NK-92 (cell line): ENCODE measurements around the gene ARHGEF7.

Experiments
- DNase-seq: peaks from one replicate; lab custom pipeline; 2025; ENCODE audit not compliant: unreplicated experiment; lab: John Stamatoyannopoulos, UW

Gene ARHGEF7

DNA sequence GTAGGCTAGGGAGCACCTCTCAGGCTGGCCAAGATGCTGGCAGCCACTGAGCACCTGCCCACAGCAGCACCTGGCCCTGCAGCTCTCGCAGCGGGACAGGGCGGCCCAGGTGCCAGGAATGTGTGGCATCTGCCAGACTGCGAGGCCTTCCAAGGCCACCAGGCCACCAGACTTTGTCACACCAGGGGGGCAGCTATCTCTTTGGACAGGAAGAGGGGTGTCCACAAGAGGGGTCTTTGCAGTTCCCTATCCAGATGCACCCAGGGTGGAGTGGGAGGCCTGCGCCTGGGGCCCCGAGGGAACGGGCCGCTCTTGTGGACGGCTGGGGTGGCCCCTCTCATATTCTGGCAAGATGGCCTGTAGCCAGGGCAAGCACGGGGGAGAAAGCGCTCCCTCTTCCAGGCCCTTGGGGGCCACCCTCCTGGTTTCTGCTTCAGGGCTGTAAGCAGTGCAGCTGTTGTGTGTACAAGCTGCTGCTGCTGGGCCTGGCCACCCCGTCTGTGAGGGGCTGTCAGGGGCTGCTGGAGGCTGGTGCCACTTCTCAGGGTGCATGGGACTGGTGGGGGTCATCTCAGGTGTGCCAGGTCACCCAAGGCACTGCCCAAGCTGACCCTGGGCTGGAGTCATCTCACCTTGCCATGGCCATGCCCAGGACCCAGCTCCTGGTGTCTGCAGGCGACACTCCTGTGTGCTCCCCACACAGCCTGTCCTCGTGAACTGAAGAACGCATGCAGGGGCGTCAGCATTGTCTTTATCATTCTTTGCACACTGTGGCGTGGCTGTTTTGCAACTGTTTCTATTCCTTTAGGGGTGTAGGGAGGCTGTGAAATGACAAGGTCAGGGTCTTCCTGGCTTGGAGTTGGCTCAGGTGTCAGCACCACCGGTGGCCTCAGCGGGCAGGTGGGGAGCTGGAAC, 207.1 kb downstream of the ARHGEF7 start:
- DNase-seq, result no peak

DNA sequence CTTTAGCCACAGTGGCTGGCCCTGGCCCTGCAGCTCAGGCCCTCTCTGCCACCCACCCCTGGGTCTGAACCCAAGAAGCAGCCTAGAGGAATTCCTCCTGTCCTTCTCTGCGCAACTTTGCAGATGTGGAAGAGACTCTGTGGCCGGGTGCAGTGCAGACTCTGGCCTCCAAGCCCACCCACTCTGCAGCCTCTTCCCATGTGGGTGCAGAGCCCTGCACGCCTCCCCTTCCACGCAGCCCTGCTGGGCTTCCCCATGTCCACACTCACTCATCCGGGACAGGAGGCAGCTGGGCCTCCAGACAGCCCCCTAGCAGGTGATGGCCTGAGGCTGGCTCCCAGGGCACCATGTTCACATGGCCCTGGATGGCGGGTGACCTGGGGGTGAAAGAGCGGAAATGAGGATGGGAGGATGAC, 207.8 kb downstream of the ARHGEF7 start:
- DNase-seq, result no peak

DNA sequence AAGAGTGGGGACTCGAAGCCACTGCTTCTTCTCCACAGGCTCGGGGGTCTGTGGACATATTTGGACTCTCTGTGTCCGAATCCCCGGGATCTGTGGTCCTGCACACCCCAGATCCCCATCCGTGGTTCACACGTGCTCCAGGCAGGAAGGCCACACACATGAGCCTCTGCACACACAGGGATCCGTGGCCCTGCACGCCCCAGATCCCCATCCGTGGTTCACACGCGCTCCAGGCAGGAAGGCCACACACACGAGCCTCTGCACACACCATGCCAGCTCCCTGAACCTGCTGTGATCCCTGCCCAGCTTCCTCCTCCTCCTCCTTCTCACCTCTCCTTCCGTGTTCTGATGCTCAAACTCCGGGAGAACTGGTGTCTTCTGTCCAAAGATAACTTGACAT, 208.4 kb downstream of the ARHGEF7 start:
- DNase-seq, result no peak

DNA sequence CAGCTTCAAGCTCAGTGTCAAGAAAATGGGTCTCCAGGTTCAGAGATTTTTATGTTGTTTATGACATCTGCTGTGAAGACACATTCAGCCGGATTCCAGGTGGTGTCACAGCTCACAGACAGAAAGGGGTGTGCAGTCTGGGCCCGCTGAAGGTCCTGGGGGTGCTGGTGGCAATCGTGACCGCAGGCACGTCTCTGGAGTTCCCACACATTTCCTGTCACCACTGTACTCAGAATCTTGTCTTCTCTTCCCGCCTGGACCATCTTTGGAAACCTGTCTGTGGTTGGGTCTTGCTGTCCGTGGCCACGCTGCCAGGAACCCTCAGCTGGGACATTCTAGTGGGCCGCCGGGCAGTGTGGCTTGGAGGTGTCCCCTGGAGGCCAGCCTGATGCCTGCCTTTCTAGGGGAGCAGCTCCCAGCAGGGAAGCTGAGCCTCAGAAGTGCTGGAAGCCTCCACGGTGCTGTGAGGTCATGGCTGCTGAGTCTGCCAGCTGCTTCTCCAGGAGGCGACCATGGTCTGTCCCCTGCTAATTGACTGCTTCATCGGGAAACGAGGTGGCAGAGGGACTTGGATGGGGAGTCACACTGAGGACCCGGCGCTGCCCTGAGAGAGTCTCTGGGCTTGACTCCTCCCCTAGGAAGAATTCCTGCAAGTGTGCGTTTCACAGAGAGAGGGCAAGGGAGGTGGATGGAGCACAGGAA, 209.0 kb downstream of the ARHGEF7 start:
- DNase-seq, result no peak

DNA sequence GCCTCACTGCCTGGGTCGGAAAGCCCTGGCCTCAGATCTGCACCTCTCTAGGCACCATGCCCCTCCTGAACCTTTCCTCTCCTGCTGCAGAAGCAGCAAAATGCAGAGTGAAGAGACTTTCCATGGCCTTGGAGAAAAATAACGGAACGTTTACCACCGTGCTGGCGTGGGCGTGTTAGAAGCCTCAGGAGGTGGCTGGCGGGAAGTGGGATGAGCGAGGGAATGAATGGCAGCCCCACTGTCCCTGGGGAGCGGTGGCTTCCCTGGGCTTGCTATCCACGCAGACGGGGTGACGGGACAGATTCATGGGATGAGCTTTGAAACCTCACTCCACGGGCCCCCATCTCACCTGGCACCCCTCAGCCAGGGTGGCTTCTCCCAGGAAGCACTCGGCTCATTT, 209.6 kb downstream of the ARHGEF7 start:
- no peak for DNase-seq

DNA sequence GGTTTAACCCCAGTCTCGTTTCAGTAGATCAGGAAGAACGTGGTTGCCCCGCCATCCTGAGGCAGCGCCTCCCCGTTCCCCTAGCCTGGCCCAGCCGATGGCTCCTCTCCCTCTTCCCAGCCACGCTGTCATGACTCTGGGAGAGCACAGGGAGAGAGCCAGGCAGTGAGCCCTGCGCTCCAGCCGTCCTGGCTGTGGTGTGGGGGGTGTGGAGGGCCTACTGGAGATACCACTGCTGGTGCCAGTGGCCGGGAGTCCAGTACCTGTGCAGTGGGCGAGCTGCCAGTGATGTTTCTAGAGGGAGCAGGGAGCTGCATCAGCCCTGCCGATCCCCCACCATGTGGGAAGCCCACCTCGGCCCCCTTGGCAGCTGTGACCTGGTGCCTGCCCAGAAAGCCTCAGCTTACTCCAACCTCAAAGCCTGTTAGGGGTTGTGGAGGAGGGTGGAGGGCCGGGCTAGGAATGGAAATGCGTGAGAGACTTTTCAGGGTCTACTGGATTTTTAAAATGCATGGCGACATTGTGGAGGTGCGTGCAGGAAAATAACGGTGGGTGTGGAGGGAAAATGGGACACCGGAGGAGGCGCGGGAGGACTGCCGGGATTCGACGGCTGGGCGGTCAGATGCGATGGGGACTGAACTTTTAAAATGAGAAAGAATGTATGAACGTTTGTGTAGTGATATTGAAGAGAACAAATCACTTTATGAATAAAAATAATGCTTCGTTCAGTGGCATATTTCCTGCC, 210.2 kb downstream of the ARHGEF7 start:
- no peak for DNase-seq

DNA sequence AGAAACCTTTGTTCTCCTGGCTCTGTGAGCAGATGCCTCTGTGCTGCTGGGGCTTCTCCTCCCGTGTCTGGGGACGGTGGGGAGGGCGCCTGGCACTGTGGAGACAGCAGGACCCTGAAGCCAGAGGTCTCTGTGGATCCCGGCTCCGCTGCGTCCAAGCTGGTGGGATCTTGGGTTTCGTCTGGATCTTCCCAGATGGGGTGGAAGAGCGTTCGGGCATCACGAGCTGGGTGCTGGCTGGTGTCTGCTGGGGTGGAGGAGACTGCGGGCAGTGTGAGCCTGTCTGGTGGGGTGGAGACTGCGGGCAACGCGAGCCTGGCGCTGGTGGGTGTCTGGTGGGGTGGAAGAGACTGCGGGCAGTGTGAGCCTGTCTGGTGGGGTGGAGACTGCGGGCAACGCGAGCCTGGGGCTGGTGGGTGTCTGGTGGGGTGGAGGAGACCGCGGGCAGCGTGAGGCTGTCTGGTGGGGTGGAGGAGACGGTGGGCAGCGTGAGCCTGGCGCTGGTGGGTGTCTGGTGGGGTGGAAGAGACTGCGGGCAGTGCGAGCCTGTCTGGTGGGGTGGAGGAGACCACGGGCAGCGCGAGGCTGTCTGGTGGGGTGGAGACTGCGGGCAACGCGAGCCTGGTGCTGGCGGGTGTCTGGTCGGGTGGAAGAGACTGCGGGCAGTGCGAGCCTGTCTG, 211.0 kb downstream of the ARHGEF7 start:
- no peak for DNase-seq

DNA sequence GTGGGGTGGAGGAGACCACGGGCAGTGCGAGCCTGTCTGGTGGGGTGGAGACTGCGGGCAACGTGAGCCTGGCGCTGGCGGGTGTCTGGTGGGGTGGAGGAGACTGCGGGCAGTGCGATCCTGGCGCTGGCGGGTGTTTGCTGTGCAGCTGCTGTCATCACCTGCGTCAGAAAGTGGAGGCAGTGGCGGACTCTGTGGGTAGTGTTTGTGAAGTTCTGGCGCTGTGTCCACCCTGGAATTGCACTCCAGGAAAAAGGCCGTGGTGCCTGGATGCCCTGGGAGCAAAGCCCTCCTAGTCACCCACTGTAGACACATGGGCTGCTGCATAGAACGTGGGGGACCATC, 211.5 kb downstream of the ARHGEF7 start:
- DNase-seq, result no peak

DNA sequence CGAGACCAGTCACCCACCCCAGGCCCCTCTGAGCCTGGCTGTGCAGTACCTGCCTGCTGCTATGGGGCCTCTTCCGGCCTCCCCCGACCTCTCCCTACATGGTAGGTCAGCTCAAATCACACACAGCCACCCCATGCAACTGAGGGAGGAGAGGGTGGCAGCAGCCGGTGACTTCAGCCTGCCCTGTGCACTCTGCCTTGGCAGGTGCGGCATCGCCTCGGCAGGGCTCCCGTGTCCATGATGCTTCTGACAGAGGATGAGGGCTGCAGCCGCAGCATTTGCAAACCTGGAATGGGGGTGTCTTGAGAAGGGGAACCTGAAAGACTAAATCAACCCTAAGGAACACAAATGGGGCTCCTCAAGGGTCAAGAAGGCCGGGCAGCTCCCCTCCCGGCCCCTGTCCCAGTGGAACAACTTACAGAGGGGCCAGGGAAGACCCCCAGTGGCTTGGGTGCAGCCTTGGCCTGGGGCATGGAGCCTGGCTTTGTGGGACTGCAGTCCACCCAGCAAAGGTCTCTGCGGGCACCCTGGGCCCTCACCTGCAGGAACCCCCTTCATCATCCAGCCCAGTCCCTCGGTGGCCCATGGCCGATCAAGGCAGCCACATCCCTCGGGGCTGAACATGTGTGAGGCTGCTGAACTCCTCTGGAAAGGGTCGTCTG, 212.0 kb downstream of the ARHGEF7 start:
- no peak for DNase-seq

DNA sequence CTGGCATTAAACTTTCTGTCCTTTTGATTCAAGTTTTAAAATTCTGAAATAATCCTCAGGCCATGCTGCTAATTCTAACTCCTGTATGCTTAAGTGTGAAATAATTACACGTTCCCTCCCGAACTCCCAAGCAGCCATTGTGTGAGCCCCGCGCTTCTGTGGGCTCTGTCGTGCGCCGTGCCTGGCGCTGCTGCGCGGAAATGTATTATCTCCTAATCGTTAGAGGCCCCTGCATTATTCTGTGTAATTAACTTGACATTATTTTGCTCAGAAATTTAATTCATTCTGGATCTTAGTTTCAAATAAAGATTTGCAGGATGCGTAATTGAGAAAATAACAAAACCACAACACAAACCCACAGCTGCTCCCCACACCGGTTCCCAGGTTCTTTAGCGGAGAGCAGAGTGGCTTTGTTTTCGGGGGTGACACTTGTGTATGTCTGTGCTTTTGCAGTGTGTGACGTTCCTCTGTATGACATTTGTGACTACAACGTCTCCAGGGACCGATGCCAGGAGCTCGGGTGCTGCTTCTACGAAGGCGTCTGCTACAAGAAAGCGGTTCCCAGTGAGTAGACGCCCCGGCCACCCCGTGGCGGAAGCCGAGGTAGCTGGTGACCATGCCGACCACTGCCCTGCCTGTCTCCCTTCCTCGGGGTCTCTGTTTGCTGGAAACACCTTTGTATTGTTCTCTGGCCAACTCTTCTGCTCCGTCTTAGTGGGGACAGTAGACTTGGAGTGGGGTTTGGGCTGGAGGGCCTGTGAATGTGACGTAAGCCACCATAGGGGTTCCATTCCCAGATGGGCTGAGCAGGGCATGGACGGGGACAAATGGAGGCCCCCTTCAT, 212.8 kb downstream of the ARHGEF7 start:
- no peak for DNase-seq

DNA sequence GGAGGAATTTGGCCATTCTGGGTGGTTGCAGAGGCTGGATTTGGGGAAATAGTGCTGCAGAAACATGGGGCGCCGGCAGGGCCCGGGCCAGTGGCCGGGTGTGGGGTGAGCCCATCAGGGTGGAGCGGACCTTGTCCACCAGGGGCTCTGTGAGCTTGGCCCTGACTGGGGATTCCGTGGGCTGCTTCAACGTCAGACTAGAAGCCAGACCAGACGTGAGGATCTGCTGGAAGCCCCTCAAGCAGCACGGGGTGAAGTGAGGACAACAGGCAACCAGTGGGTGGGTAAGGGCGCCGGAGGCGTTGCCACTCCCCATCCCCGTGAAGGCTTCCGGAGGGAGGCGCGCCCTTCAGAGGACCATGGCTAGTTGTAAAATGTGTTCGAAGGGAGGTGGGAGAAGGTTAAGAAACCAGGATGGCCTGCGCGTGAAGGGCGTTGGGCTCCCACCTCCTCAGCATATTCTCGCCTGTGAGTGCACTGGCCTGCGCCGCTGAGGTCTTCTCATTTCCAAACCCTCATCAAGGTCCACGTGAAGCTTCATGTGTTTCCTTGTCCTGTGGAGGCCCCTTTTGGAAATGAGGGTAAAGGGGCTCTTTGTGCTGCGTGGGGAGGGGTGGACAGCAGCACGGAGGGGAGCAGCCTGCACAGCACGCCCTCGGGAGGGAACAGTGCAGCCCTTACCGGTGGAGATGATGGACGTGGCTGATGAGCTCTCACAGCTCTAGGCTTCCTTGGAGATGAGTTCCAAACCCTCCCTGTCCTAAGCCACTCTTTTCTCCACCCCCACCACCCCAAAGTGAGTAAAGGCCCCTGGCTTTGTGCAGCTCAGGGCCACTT, 213.7 kb downstream of the ARHGEF7 start:
- no peak for DNase-seq

DNA sequence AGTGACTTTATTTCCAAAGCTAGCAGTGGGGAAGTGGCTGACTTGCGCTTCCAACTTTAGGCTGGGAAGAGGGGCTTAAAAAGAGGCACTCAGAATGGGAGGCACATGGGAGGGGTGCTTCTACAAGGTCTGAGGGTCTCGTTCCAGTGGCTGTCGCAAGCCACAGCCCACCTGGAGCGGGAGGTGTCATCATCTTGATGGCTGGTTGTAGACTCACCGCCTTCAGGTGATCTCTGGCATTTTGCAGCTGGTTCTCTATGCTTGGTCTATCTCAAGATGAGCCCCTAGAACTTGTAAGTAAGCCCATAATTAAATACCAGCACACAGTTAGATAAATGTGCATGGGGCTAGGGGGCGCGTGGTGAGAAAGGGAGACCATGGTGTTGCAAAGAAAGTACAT, 214.5 kb downstream of the ARHGEF7 start:
- DNase-seq, result no peak

DNA sequence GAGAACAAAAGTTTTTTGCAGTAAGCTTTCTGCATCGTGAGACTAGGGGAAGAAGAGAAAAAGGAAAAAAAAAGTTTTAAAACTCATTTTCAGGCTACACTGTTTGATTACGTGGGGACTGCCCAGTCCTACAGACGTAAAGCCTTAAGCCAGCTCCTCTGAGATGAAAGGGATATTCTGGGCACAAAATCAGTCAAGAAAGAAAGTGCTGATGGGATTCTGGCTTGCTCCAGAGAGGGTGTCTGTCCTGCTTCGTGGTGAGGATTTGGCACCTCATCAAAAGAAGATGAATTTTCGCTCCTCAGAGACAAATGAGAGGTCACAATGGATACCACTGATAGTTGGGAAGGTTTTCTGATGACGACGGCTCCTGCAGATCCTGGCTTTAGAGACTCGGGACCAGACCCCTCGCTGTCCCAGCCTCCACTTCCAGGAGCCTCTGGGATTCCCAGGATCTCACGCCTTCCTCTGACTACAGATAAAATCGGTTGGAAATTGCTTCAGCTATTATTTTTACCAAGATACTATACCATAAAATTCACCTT, 215.0 kb downstream of the ARHGEF7 start:
- DNase-seq, result no peak

DNA sequence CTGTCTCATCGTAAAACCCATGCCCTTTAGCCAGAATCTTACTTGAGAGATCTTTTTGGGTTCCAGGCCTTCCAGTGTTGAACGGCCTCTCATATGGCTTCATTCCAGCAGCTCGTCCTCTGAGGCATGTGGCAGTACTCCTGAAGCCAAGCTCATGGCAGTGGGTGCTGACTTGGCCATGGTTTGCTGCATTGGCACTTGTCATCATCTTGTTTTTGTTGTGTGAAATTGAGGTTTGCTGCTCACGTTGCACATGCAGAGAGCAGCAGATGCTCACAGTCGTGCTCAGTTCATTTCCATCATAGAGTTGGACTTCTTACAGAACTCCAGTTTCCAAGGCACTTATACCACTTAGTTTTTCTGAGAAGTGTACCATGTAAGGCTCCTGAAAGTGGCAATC, 220.2 kb downstream of the ARHGEF7 start:
- no peak for DNase-seq

DNA sequence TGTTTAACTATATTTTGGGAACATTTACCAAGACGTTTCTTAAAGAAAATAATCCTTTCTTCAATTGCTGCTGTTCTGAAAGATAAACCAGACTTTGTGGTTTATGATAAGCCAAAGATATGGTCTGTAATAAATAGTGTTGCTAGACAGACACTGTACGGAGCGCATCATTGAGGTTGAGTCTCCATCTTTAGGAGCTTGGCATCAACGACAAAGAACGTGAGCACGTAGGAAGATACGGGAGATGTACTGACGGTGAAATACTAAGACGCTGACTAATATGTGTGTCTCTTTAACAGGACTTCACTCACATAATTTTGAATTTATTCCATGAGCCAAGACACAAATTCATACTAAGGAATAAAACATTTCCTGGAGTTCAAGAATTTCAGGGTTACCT, 221.6 kb downstream of the ARHGEF7 start:
- DNase-seq, result no peak

DNA sequence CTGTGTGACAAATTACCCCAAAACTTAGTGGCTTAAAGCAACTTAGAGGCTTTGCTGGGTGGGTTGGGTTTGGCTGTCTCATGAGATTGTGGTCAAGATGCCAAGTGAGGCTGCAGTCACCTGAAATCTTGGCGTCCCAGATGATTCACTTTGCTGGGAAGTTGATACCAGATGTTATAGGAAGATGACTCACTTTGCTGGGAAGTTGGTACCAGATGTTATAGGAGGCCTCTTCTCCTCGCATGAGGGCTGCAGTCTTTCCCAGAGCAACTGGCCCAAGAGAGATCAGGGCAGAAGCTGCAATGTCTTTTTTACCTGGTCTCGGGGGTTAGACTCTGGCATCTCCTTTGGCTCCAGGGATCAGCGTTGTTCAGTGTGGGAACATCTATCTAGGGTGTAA, 222.1 kb downstream of the ARHGEF7 start:
- DNase-seq, result no peak

DNA sequence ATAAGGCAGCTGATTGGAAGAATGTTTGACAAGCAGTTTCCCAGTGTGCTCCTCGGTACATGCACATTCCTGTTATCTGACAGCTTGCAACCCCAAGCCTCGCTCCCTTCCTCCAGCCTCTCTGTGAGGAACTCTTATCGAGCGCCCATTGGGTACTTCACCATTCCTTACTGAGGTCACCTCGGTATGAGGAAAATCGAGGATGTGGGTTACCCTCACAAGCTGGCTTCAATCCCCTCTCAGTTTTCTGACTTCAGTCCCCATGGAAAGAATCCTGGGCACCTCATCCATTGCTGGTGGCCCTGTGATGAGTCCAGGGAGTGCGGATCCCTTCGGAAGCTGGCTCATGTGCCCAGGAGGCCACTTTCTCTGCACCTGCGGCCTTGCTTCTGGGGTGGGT, 222.6 kb downstream of the ARHGEF7 start:
- no peak for DNase-seq

DNA sequence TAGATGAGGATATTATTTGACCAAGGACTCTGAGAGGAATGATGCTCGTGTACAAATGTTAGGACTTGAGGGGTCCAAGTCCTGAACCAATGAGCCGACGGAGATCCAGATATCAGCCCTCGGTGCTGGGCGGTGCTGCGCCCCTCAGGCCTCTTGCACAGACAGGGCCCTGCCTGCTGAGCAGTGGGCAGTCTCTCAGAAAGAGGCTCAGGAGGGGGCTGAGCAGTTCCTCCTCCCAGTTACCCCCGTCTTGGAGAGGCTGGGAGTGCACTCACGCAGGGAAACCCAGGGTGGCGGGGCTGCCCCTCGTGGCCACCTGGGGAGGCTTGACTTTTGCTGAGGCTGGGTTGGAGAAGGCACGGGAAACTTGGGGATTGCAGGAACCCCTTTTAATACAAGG, 223.7 kb downstream of the ARHGEF7 start:
- no peak for DNase-seq
